ENCODE results near the gene KLF3.

DNA sequence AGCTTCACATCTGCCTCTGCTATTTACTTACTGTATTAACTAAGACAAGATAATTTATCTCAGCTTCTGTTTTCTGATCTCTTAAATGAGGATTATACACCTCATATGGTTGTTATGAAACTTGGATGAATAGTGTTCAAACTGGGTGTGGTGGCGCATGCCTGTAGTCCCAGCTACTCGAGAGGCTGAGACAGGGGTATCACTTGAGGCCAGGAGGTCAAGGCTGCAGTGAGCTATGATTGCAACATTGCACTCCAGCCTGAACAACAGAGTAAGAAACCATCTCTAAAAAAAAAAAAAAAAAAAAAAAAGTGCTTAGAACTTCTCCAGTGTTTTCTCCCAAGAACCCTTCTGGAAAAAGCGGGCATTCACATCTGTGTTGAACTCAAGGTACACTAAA, 19.8 kb upstream of the KLF3 start:
- TF ChIP-seq CTCF (IDR thresholded peaks at IDR 0.05) (no peak), POLR2A (IDR thresholded peaks at IDR 0.05) (no peak)
